ENCODE data around the gene SHISAL2A.
"Not testable (repeated sequence)": the region's sequence is repeated elsewhere in the genome, so short reads cannot be mapped to it uniquely, and the experiment has no call there.

Gene SHISAL2A

GRCh38 chr1:52684545-52684944 lies 51.6 kb downstream of the SHISAL2A start:
- no peaks in the 10 kb centered on the region for H3K9me3 ChIP-seq (ENCODE audit: control insufficient read depth, low read length)
- H3K36me3 ChIP-seq (ENCODE audit: control insufficient read depth, insufficient read depth, low read length) = peaks cover 40% of the 10 kb centered on the region
- H3K4me1 ChIP-seq (ENCODE audit: control insufficient read depth, insufficient read depth, low read length, poor library complexity, severe bottlenecking) = peaks cover under 1% of the 10 kb centered on the region
- no peak overlapping the region for H3K27ac ChIP-seq (ENCODE audit: low read depth, low read length, severe bottlenecking)
- H3K4me3 ChIP-seq (ENCODE audit: extremely low read depth, insufficient read depth, low read length, poor library complexity, severe bottlenecking) = no peak overlapping the region
- WGBS, 2 experiments (ENCODE audit: insufficient coverage in 2 of 2) = no CpG with 5 or more reads among the region's 1 CpG

DNA sequence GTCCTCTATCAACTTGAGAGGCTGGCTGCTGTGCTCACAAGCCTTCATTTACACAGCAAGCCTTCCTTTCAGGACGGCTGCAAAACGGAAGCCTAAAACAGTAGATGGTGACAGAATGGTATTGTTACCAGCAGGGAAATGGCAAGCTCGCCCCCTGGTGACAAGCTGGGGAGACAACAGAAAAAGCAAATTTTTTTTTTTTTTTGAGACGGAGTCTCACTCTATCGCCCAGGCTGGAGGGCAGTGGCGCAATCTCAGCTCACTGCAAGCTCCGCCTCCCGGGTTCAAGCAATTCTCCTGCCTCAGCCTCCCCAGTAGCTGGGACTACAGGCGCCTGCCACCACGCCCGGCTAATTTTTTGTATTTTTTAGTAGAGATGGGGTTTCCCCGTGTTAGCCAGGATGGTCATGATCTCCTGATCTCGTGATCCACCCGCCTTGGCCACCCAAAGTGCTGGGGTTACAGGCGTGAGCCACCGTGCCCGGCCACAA lies 53.3 kb downstream of the SHISAL2A start:
- H3K4me1 ChIP-seq (ENCODE audit: control insufficient read depth, insufficient read depth, low read length, poor library complexity, severe bottlenecking); H3K4me3 ChIP-seq (ENCODE audit: extremely low read depth, insufficient read depth, low read length, poor library complexity, severe bottlenecking); H3K27ac ChIP-seq (ENCODE audit: low read depth, low read length, severe bottlenecking); H3K9me3 ChIP-seq (ENCODE audit: control insufficient read depth, low read length): not testable (repeated sequence)
- H3K36me3 ChIP-seq (ENCODE audit: control insufficient read depth, insufficient read depth, low read length) = peaks cover 52% of the 10 kb centered on the region
- WGBS, 2 experiments (ENCODE audit: insufficient coverage in 2 of 2) = 64% methylated on average over 9 to 11 of the region's 17 CpGs

DNA sequence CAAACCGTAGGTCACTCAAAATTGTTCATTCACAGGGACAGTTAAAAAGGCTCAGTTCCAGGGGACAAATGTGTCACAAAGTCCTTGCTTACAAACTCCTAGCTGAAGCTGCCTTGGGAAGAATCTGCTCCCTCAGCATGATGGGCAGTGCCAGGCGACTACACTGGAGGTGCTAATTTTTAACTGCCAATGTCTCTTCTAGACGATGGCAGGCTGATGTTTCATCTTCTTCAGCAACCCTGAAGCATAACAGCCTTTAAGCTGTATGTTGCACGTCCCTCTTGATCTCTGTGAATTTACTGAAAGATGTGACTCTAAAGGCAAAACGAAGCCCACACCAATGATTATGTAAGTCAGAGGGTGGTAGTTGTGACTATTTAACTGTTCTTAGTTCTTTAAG lies 53.9 kb downstream of the SHISAL2A start:
- Histone ChIP-seq H3K4me1 (ENCODE audit: control insufficient read depth, insufficient read depth, low read length, poor library complexity, severe bottlenecking) (no peaks in the 10 kb centered on the region), H3K4me3 (ENCODE audit: extremely low read depth, insufficient read depth, low read length, poor library complexity, severe bottlenecking) (no peak overlapping the region), H3K36me3 (ENCODE audit: control insufficient read depth, insufficient read depth, low read length) (peaks cover 55% of the 10 kb centered on the region), H3K9me3 (ENCODE audit: control insufficient read depth, low read length) (no peaks in the 10 kb centered on the region), H3K27ac (ENCODE audit: low read depth, low read length, severe bottlenecking) (no peak overlapping the region)
- 89 to 100% methylated on average over 3 to 5 of the region's 5 CpGs for WGBS, 2 experiments (ENCODE audit: insufficient coverage in 2 of 2)

DNA sequence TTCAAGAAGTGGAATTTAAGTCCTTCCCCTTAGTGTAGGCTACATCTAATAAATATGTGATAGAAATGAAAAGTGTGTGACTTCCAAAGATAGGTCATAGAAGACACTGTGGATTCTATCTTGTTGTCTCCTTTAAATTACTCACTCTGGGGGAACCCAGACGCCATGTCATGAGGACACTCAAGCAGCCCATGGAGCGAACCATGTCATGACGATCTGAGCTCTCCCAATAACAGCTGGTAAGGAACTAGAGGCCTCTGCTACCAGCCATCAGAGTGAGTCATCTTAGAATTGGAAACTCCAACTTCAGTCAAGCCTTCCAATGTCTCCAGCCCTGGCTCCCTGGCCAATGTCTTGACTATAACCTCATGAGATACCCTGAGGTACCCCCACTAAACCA lies 58.9 kb downstream of the SHISAL2A start:
- peaks cover 61% of the 10 kb centered on the region for H3K36me3 ChIP-seq (ENCODE audit: control insufficient read depth, insufficient read depth, low read length)
- H3K9me3 ChIP-seq (ENCODE audit: control insufficient read depth, low read length) = no peaks in the 10 kb centered on the region
- no peak overlapping the region for H3K4me3 ChIP-seq (ENCODE audit: extremely low read depth, insufficient read depth, low read length, poor library complexity, severe bottlenecking)
- 93 to 100% methylated on average over 3 of the region's 3 CpGs for WGBS, 2 experiments (ENCODE audit: insufficient coverage in 2 of 2)
- no peaks in the 10 kb centered on the region for H3K4me1 ChIP-seq (ENCODE audit: control insufficient read depth, insufficient read depth, low read length, poor library complexity, severe bottlenecking)
- no peak overlapping the region for H3K27ac ChIP-seq (ENCODE audit: low read depth, low read length, severe bottlenecking)

DNA sequence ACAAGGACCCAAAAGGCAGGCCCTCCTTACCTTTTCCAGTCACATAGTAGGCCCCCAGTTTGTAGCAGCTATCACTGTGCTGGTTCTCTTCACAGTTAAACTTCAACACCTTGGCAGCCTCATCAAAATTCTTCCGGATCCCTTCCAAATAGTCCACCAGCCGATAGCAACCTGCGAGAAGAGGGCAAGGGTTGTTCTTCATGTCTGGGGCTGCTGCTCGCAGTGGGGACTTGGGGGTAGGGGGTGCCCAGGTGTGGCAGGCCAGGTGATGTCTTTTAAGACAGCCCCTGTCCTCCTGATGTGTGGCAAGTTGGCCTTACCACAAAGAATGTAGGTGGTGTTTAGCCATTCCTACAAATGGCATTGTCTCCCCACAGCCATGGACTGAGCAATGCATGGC lies 59.7 kb downstream of the SHISAL2A start:
- Histone ChIP-seq H3K36me3 (ENCODE audit: control insufficient read depth, insufficient read depth, low read length) (peaks cover 52% of the 10 kb centered on the region), H3K4me3 (ENCODE audit: extremely low read depth, insufficient read depth, low read length, poor library complexity, severe bottlenecking) (no peak overlapping the region), H3K27ac (ENCODE audit: low read depth, low read length, severe bottlenecking) (no peak overlapping the region), H3K9me3 (ENCODE audit: control insufficient read depth, low read length) (no peaks in the 10 kb centered on the region), H3K4me1 (ENCODE audit: control insufficient read depth, insufficient read depth, low read length, poor library complexity, severe bottlenecking) (no peaks in the 10 kb centered on the region)
- WGBS, 2 experiments (ENCODE audit: insufficient coverage in 2 of 2) = 100% methylated on average over 2 to 4 of the region's 4 CpGs

DNA sequence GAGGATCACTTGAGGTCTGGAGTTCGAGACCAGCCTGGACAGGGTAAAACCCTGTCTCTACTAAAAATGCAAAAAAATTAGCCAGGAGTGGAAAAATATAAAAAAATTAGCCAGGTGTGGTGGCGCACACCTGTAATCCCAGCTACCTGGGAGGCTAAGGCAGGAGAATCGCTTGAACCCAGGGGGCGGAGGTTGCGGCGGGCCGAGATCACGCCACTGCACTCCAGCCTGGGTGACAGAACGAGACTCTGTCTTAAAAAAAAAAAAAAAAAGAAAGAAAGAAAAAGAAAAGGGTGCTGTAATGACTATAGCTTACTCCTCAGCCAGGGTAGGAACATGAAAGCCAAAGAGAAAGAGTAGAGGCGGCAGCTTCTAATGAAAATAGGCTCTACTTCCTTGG lies 60.4 kb downstream of the SHISAL2A start:
- not testable (repeated sequence) for H3K4me3 ChIP-seq (ENCODE audit: extremely low read depth, insufficient read depth, low read length, poor library complexity, severe bottlenecking); H3K4me1 ChIP-seq (ENCODE audit: control insufficient read depth, insufficient read depth, low read length, poor library complexity, severe bottlenecking); H3K9me3 ChIP-seq (ENCODE audit: control insufficient read depth, low read length); H3K27ac ChIP-seq (ENCODE audit: low read depth, low read length, severe bottlenecking)
- peaks cover 46% of the 10 kb centered on the region for H3K36me3 ChIP-seq (ENCODE audit: control insufficient read depth, insufficient read depth, low read length)
- WGBS, 2 experiments (ENCODE audit: insufficient coverage in 2 of 2) = 90 to 96% methylated on average over 4 to 7 of the region's 10 CpGs

- Histone ChIP-seq H3K9me3 (ENCODE audit: control insufficient read depth, low read length) (no peaks in the 10 kb centered on the region), H3K4me3 (ENCODE audit: extremely low read depth, insufficient read depth, low read length, poor library complexity, severe bottlenecking) (no peak overlapping the region), H3K4me1 (ENCODE audit: control insufficient read depth, insufficient read depth, low read length, poor library complexity, severe bottlenecking) (no peaks in the 10 kb centered on the region), H3K27ac (ENCODE audit: low read depth, low read length, severe bottlenecking) (no peak overlapping the region), H3K36me3 (ENCODE audit: control insufficient read depth, insufficient read depth, low read length) (peaks cover 41% of the 10 kb centered on the region)
- 100% methylated on average over 1 of the region's 1 CpG for WGBS, 2 experiments (ENCODE audit: insufficient coverage in 2 of 2)
These were observed 60.9 kb downstream of the SHISAL2A start for GRCh38 chr1:52693843-52694242.

GRCh38 chr1:52695627-52696026 lies 62.7 kb downstream of the SHISAL2A start:
- peaks cover 31% of the 10 kb centered on the region for H3K36me3 ChIP-seq (ENCODE audit: control insufficient read depth, insufficient read depth, low read length)
- H3K4me3 ChIP-seq (ENCODE audit: extremely low read depth, insufficient read depth, low read length, poor library complexity, severe bottlenecking) = no peak overlapping the region
- H3K9me3 ChIP-seq (ENCODE audit: control insufficient read depth, low read length) = no peaks in the 10 kb centered on the region
- no peaks in the 10 kb centered on the region for H3K4me1 ChIP-seq (ENCODE audit: control insufficient read depth, insufficient read depth, low read length, poor library complexity, severe bottlenecking)
- WGBS, 2 experiments (ENCODE audit: insufficient coverage in 2 of 2) = 97 to 98% methylated on average over 5 to 7 of the region's 7 CpGs
- H3K27ac ChIP-seq (ENCODE audit: low read depth, low read length, severe bottlenecking) = no peak overlapping the region

DNA sequence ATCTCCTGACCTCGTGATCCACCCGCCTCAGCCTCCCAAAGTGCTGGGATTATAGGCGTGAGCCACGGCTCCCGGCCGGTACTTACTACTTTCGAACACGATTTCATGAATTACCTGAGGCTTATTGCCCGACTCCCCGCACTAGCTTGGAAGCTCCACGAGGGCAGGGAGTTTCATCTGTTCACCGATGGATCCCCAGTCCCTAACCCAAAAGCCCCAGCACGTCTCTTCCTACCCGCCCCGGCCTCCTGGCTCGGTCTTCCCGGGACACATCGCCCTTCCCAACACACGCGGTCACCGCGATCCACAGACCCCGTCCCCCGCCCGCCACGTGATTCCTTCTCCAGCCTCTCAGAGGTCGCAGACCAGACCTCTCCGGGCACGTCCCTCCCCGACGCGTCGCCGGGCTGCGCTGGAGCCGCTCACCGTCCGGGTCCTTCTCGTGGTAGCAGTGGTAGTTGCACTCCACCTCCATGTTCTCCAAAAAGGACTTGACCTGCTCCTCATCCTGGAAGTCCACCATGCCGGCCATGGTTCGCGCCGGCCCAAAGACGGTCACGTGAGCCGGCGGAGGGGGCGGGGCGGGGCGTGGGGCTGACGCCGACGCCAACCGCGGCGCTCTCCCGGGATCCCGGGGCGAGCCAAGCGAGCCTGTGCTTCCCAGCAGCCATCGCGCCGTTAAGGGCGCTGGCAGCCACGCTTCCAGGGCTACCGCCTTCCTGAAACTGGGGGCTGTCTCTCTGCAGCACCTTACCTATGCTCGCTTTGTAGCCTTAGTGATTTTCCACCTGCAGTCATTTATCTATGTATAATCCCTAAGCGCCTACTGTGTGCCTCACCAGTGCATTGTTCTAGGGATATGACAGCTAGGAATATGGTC lies 65.1 kb downstream of the SHISAL2A start, which contains the start of gene COA7:
Gene COA7 (minus strand): TSS at position 553 of the 880 bp plus-strand sequence. CDS start 21 bp downstream, at position 532.
- Histone ChIP-seq H3K4me1 (ENCODE audit: control insufficient read depth, insufficient read depth, low read length, poor library complexity, severe bottlenecking) (no peaks in the 10 kb centered on the region), H3K36me3 (ENCODE audit: control insufficient read depth, insufficient read depth, low read length) (peaks cover 10% of the 10 kb centered on the region), H3K27ac (ENCODE audit: low read depth, low read length, severe bottlenecking) (peak within 1 kb of the TSS; percentile 62), H3K4me3 (ENCODE audit: extremely low read depth, insufficient read depth, low read length, poor library complexity, severe bottlenecking) (peak within 1 kb of the TSS; percentile 59), H3K9me3 (ENCODE audit: control insufficient read depth, low read length) (no peaks in the 10 kb centered on the region)
- WGBS, 2 experiments (ENCODE audit: insufficient coverage in 2 of 2) = 3 to 5% methylated on average over 56 to 67 of the region's 68 CpGs

- peak overlapping the region; percentile 24 for H3K27ac ChIP-seq (ENCODE audit: low read depth, low read length, severe bottlenecking)
- H3K4me3 ChIP-seq (ENCODE audit: extremely low read depth, insufficient read depth, low read length, poor library complexity, severe bottlenecking) = peak overlapping the region; percentile 40
- H3K4me1 ChIP-seq (ENCODE audit: control insufficient read depth, insufficient read depth, low read length, poor library complexity, severe bottlenecking) = peaks cover 3% of the 10 kb centered on the region
- 3 to 7% methylated on average over 28 to 31 of the region's 35 CpGs for WGBS, 2 experiments (ENCODE audit: insufficient coverage in 2 of 2)
- no peaks in the 10 kb centered on the region for H3K36me3 ChIP-seq (ENCODE audit: control insufficient read depth, insufficient read depth, low read length)
- H3K9me3 ChIP-seq (ENCODE audit: control insufficient read depth, low read length) = no peaks in the 10 kb centered on the region
These were observed 70.2 kb downstream of the SHISAL2A start for GRCh38 chr1:52702886-52703787.
